Measurements from ENCODE around the gene KRT13. TPM values are rescaled to one million over a fixed set of nuclear protein-coding genes. Genes with fewer than 3 reads are reported as not detected.

Gene KRT13
- total RNA-seq, 3 donors from 2014 or later = 1.6 TPM; not detected in 2

DNA sequence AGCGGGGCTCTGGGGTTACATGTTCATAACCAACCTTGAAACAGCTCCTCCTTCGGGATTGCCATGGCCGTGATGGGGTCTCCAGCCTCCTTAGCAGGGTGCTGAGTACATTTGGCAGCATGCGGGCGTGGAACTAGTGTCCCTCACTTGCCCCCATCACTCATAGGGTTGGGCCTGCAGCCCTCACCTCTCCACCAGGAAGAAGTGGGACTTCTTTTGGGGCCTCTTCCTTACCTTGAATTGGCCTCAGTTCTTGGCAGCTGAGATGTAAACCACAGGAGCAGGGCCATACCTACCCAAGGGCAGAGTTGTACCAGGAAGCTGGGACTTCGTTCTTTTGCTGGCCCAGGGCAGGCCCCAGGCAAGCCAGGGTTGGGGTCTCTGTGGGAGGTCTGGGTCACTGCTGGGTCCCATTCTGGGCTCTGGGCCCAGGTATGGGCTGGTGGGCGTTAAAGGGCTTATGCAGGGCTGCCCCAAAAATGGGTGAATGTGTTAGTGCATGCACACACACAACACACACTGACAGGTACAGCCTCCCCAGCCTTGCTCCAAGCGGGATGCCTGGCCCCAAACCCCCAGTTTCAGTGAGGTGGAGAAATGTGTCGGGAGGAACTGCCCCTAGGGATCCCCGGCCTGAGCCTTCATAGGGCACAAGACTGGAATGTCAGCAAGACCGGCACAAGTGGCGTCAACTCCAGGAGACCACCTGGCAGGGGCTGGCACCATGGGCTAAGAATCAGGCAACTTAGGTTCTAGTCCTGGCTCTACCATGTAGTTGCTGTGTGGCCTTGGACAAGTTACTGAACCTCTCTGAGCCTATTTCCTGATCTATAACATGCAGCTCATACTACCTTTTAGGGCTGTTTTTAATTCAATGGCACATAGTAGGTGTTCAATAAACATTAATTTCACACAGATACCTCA lies 17.2 kb upstream of the KRT13 start:
- Histone ChIP-seq H3K27me3 (peaks cover 3 to 6% of the 10 kb centered on the region in 2 donors), H3K4me1 (peaks cover 0 to 6% of the 10 kb centered on the region in 2 donors), H3K4me3 (peak overlapping the region in 2 of 3 donors; percentile 15 to 35), H3K9me3 (no peaks in the 10 kb centered on the region), H3K36me3 (no peaks in the 10 kb centered on the region), H3K27ac (peak overlapping the region; percentile 89 to 92)
- intact Hi-C loops (cut with DNase I; ENCODE audit: low total_unique reads) = no loop called here
- peak; percentile 81 to 86 for DNase-seq (ENCODE audit: low spot score in 2 of 2)
- peak in 2 of 3 donors; percentile 33 to 49 for TF ChIP-seq POLR2AphosphoS5 (IDR thresholded peaks at IDR 0.05)
- TF ChIP-seq, protein P1, sequence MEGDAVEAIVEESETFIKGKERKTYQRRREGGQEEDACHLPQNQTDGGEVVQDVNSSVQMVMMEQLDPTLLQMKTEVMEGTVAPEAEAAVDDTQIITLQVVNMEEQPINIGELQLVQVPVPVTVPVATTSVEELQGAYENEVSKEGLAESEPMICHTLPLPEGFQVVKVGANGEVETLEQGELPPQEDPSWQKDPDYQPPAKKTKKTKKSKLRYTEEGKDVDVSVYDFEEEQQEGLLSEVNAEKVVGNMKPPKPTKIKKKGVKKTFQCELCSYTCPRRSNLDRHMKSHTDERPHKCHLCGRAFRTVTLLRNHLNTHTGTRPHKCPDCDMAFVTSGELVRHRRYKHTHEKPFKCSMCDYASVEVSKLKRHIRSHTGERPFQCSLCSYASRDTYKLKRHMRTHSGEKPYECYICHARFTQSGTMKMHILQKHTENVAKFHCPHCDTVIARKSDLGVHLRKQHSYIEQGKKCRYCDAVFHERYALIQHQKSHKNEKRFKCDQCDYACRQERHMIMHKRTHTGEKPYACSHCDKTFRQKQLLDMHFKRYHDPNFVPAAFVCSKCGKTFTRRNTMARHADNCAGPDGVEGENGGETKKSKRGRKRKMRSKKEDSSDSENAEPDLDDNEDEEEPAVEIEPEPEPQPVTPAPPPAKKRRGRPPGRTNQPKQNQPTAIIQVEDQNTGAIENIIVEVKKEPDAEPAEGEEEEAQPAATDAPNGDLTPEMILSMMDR (IDR thresholded peaks at IDR 0.05) = no peak
- no peak for TF ChIP-seq POLR2A (IDR thresholded peaks at IDR 0.05)

DNA sequence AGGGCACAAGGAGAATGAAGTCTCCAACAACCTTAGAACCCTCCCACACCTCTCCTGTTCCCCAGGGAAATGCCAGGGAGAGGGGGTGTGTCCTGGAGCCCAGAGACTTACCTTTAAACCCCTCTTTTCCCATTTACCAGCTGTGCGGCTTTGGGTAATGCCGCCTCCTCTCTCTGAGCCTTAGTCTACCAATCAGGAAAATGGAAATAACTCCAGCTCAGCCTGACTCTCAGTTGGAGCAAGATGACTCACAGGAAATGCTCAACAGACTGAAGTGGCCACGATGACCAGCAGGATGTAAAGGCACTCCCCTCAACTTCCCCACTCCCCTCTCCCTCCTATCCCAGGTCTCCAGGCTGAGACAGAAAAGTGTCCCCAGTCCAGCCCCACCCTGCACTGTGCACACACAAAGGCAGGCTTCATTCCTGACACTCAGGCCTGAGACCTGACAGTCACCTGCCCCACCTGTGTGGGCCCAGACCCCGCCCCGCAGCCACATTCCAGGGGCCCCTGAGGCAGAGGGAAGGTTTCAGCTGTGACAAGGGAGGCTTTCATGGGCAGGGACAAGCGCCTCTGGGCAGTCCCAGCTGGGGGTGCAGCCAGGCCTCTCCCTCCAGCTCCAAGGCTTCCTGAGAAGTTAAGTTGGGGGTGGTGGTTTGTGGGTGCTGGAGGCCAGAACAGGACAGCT lies 16.3 kb upstream of the KRT13 start:
- no peaks in the 10 kb centered on the region for H3K27me3 ChIP-seq
- no peaks in the 10 kb centered on the region for H3K36me3 ChIP-seq
- no peak for TF ChIP-seq POLR2A (IDR thresholded peaks at IDR 0.05)
- TF ChIP-seq POLR2AphosphoS5 (IDR thresholded peaks at IDR 0.05) = peak in 2 of 3 donors; percentile 32 to 53
- TF ChIP-seq, protein P1 (IDR thresholded peaks at IDR 0.05) = peak in 1 of 3 donors; percentile 38
- H3K4me1 ChIP-seq = peaks cover 0 to 6% of the 10 kb centered on the region in 2 donors
- no peaks in the 10 kb centered on the region for H3K9me3 ChIP-seq
- H3K4me3 ChIP-seq = peak overlapping the region in 2 of 3 donors; percentile 35 to 54
- peak overlapping the region; percentile 89 to 92 for H3K27ac ChIP-seq
- intact Hi-C loops (cut with DNase I; ENCODE audit: low total_unique reads) = no loop called here
- DNase-seq (ENCODE audit: low spot score in 2 of 2) = peak; percentile 84 to 92

DNA sequence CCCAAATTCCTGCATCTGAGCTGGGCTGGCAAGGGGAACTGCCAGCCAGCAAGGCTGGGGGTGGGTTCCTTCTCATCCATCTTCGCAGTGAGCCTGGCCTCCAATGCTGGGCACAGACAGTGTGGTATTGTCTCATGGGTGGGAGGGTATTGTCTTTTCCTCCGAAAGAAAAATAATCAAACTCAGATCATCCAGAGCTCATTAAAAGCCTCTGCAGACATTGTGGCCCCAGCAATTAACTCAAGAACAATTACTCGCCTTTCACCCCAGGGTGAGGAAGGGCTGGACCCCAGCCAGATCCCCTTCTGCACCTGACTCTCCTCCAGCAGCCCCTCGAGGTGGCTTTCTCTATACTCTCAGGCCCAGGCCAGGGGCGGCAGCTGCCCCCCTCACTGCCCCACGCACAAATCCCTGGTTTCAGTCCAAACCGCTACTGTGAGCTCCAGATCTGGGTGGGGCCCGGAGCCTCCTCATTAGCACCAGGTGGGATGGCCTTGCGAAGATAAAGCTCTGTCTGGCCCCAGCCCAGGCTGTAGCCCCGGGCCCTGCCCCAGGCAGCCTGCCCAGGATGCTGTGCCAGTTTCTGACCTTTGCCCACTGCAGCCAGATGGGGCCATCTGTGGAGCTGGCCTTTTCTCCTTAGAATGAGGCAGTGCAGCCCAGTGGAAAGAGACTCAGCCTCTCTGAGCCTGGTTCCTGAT lies 15.6 kb upstream of the KRT13 start:
- H3K27ac ChIP-seq = peak overlapping the region; percentile 89 to 92
- peak overlapping the region in 2 of 3 donors; percentile 35 to 54 for H3K4me3 ChIP-seq
- intact Hi-C loops (cut with DNase I; ENCODE audit: low total_unique reads) = no loop called here
- H3K27me3 ChIP-seq = no peaks in the 10 kb centered on the region
- DNase-seq (ENCODE audit: low spot score in 2 of 2) = no peak
- TF ChIP-seq POLR2AphosphoS5 (IDR thresholded peaks at IDR 0.05) (no peak), POLR2A (IDR thresholded peaks at IDR 0.05) (no peak)
- TF ChIP-seq, protein P1 (IDR thresholded peaks at IDR 0.05) = no peak
- H3K36me3 ChIP-seq = no peaks in the 10 kb centered on the region
- no peaks in the 10 kb centered on the region for H3K9me3 ChIP-seq
- peaks cover 0 to 6% of the 10 kb centered on the region in 2 donors for H3K4me1 ChIP-seq

DNA sequence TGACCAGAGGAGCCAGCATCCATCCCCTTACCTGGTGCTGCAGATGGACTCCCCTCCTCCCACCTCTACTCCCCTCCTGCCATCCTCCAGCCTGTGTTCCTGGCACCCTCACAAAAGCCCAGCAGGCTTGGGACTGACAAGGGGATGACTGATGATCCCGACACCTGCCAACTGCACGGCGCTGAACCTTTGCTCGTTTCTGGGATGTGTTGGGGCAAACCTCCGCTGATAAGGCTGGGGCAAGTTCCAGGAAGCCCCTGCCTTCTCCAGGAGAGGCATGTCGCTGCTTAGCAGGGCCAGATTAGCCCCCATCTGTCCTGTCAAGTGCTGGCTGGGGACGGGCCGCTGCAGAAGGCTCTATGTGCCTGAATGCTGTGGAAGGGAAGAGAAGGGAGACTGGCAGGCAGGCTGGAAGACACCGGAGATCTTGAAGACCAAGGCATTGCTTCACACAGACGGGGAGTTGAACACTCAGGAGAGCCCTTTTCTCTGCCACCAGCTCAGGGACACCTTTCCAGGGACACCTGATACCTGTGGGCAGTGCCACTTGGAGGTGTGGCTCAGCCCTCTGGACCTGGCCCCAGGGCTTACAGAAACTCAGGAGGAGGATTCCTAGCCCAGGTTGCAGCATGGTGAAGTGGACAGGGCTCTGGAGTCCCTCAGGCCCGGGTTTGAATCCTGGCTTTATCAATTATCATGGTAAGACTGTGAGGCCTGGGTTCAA lies 14.3 kb upstream of the KRT13 start:
- H3K36me3 ChIP-seq = no peaks in the 10 kb centered on the region
- H3K27me3 ChIP-seq = no peaks in the 10 kb centered on the region
- peak overlapping the region; percentile 89 to 92 for H3K27ac ChIP-seq
- H3K9me3 ChIP-seq = no peaks in the 10 kb centered on the region
- intact Hi-C loops (cut with DNase I; ENCODE audit: low total_unique reads) = no loop called here
- peak overlapping the region in 2 of 3 donors; percentile 49 to 54 for H3K4me3 ChIP-seq
- H3K4me1 ChIP-seq = peaks cover 0 to 6% of the 10 kb centered on the region in 2 donors
- no peak for DNase-seq (ENCODE audit: low spot score in 2 of 2)
- TF ChIP-seq, protein P1 (IDR thresholded peaks at IDR 0.05) = no peak
- TF ChIP-seq POLR2A (IDR thresholded peaks at IDR 0.05) (no peak), POLR2AphosphoS5 (IDR thresholded peaks at IDR 0.05) (no peak)

All from breast epithelium (tissue), 4 donors.